ENCODE measurements around the gene ALDH18A1.

The ALDH18A1 gene

GRCh38 chr10:95567903-95568630 lies 88.4 kb downstream of the ALDH18A1 start:
- H3K4me3 ChIP-seq (ENCODE audit: low read depth, low read length) = no peak overlapping the region
- TF ChIP-seq CTCF (IDR thresholded peaks at IDR 0.05; ENCODE audit: insufficient read depth, low read depth, low read length, missing control alignments) = no peak
- DNase-seq (ENCODE audit: low read depth) = no peak

GRCh38 chr10:95566136-95566535 lies 90.4 kb downstream of the ALDH18A1 start:
- no peak overlapping the region for H3K4me3 ChIP-seq (ENCODE audit: low read depth, low read length)
- DNase-seq (ENCODE audit: low read depth) = no peak
- no peak for TF ChIP-seq CTCF (IDR thresholded peaks at IDR 0.05; ENCODE audit: insufficient read depth, low read depth, low read length, missing control alignments)

- H3K4me3 ChIP-seq (ENCODE audit: low read depth, low read length) = no peak overlapping the region
- no peak for TF ChIP-seq CTCF (IDR thresholded peaks at IDR 0.05; ENCODE audit: insufficient read depth, low read depth, low read length, missing control alignments)
- no peak for DNase-seq (ENCODE audit: low read depth)
These were observed 91.2 kb downstream of the ALDH18A1 start for GRCh38 chr10:95565336-95565735.

- DNase-seq (ENCODE audit: low read depth) = no peak
- H3K4me3 ChIP-seq (ENCODE audit: low read depth, low read length) = no peak overlapping the region
- no peak for TF ChIP-seq CTCF (IDR thresholded peaks at IDR 0.05; ENCODE audit: insufficient read depth, low read depth, low read length, missing control alignments)
These were observed 92.2 kb downstream of the ALDH18A1 start for GRCh38 chr10:95564291-95564690.

GRCh38 chr10:95562341-95562965 lies 94.1 kb downstream of the ALDH18A1 start:
- TF ChIP-seq CTCF (IDR thresholded peaks at IDR 0.05; ENCODE audit: insufficient read depth, low read depth, low read length, missing control alignments) = no peak
- DNase-seq (ENCODE audit: low read depth) = no peak
- H3K4me3 ChIP-seq (ENCODE audit: low read depth, low read length) = no peak overlapping the region

- DNase-seq (ENCODE audit: low read depth) = no peak
- no peak for TF ChIP-seq CTCF (IDR thresholded peaks at IDR 0.05; ENCODE audit: insufficient read depth, low read depth, low read length, missing control alignments)
- peak overlapping the region; percentile 91 for H3K4me3 ChIP-seq (ENCODE audit: low read depth, low read length)
These were observed 94.7 kb downstream of the ALDH18A1 start for GRCh38 chr10:95561864-95562177.

Data from GM12865 (cell line).